ENCODE measurements around the gene SV2C. TPM values are rescaled to one million over a fixed set of nuclear protein-coding genes. Genes with fewer than 3 reads are reported as not detected.

Gene SV2C
- total RNA-seq, 4 donors from 2014 or later: 0.16 to 2.6 (median 0.30) TPM

- TF ChIP-seq POLR2A (IDR thresholded peaks at IDR 0.05) (no peak), EP300 (IDR thresholded peaks at IDR 0.05; ENCODE audit: low read depth) (no peak), CTCF (IDR thresholded peaks at IDR 0.05) (no peak), POLR2AphosphoS5 (IDR thresholded peaks at IDR 0.05) (no peak)
- Histone ChIP-seq H3K4me1 (peaks cover 0 to 11% (median 3%) of the 10 kb centered on the region in 4 donors), H3K9me3 (no peaks in the 10 kb centered on the region), H3K27ac (no peak overlapping the region), H3K36me3 (no peaks in the 10 kb centered on the region), H3K4me3 (no peak overlapping the region), H3K27me3 (no peaks in the 10 kb centered on the region)
- WGBS, 2 donors (ENCODE audit: low coverage in 1 of 2): 0 to 61% methylated on average over 1 to 17 of the region's 17 CpGs
- intact Hi-C loops (cut with DNase I; ENCODE audit: low total_unique reads) (no loop called here), in situ Hi-C loops (cut with MboI; ENCODE audit: low pct_ligation_motif_present in 1 of 4, low pct_unique_long_range_greater_than_20kb in 1 of 4, low sequenced_read_pairs in 3 of 4) (no loop called here)
- peak; percentile 84 for DNase-seq
Observed at GRCh38 chr5:76363352-76364225, 280.4 kb downstream of the SV2C start.

- H3K27ac ChIP-seq: no peak overlapping the region
- DNase-seq: no peak
- WGBS, 2 donors (ENCODE audit: low coverage in 1 of 2): 42 to 63% methylated on average over 2 of the region's 2 CpGs
- no peak overlapping the region for H3K4me3 ChIP-seq
- in situ Hi-C loops (cut with MboI; ENCODE audit: low pct_ligation_motif_present in 1 of 4, low pct_unique_long_range_greater_than_20kb in 1 of 4, low sequenced_read_pairs in 3 of 4): no loop called here
- no peaks in the 10 kb centered on the region for H3K27me3 ChIP-seq
- TF ChIP-seq POLR2AphosphoS5 (IDR thresholded peaks at IDR 0.05): no peak
- no peak for TF ChIP-seq POLR2A (IDR thresholded peaks at IDR 0.05)
- no peak for TF ChIP-seq CTCF (IDR thresholded peaks at IDR 0.05)
- no peak for TF ChIP-seq EP300 (IDR thresholded peaks at IDR 0.05; ENCODE audit: low read depth)
- no peaks in the 10 kb centered on the region for H3K36me3 ChIP-seq
- no peaks in the 10 kb centered on the region for H3K9me3 ChIP-seq
- intact Hi-C loops (cut with DNase I; ENCODE audit: low total_unique reads): no loop called here
- H3K4me1 ChIP-seq: peaks cover 0 to 11% (median 5%) of the 10 kb centered on the region in 4 donors
Observed at GRCh38 chr5:76364226-76364589, 281.0 kb downstream of the SV2C start.

- Histone ChIP-seq H3K4me1 (peaks cover 0 to 12% (median 6%) of the 10 kb centered on the region in 4 donors), H3K27ac (no peak overlapping the region), H3K4me3 (no peak overlapping the region), H3K36me3 (no peaks in the 10 kb centered on the region), H3K27me3 (no peaks in the 10 kb centered on the region), H3K9me3 (no peaks in the 10 kb centered on the region)
- no peak for DNase-seq
- in situ Hi-C loops (cut with MboI; ENCODE audit: low pct_ligation_motif_present in 1 of 4, low pct_unique_long_range_greater_than_20kb in 1 of 4, low sequenced_read_pairs in 3 of 4) (no loop called here), intact Hi-C loops (cut with DNase I; ENCODE audit: low total_unique reads) (no loop called here)
- TF ChIP-seq POLR2AphosphoS5 (IDR thresholded peaks at IDR 0.05) (no peak), CTCF (IDR thresholded peaks at IDR 0.05) (no peak), POLR2A (IDR thresholded peaks at IDR 0.05) (no peak), EP300 (IDR thresholded peaks at IDR 0.05; ENCODE audit: low read depth) (no peak)
Observed at GRCh38 chr5:76365561-76365960, 282.4 kb downstream of the SV2C start.

GRCh38 chr5:76366596-76366995 lies 283.4 kb downstream of the SV2C start:
- in situ Hi-C loops (cut with MboI; ENCODE audit: low pct_ligation_motif_present in 1 of 4, low pct_unique_long_range_greater_than_20kb in 1 of 4, low sequenced_read_pairs in 3 of 4) (no loop called here), intact Hi-C loops (cut with DNase I; ENCODE audit: low total_unique reads) (no loop called here)
- Histone ChIP-seq H3K4me1 (peaks cover 0 to 12% (median 6%) of the 10 kb centered on the region in 4 donors), H3K36me3 (no peaks in the 10 kb centered on the region), H3K4me3 (no peak overlapping the region), H3K27ac (no peak overlapping the region), H3K9me3 (no peaks in the 10 kb centered on the region), H3K27me3 (no peaks in the 10 kb centered on the region)
- no peak for DNase-seq
- 83 to 100% methylated on average over 2 of the region's 2 CpGs for WGBS, 2 donors (ENCODE audit: low coverage in 1 of 2)
- TF ChIP-seq EP300 (IDR thresholded peaks at IDR 0.05; ENCODE audit: low read depth) (no peak), CTCF (IDR thresholded peaks at IDR 0.05) (no peak), POLR2A (IDR thresholded peaks at IDR 0.05) (no peak)
